BE2C (cell line): ENCODE measurements around the gene MEDAG. TPM values are rescaled to one million over a fixed set of nuclear protein-coding genes. Genes with fewer than 3 reads are reported as not detected.

Source experiments
- DNase-seq: peaks from one replicate; pipeline ENCODE4 v3.0.0-alpha.2; 2020
- H3K27me3 ChIP-seq: fragments of 250-450 bp; sonication (Bioruptor Pico); 2 replicates; pipeline ENCODE4 v1.5.1; 2020; ENCODE audit warnings: mild to moderate bottlenecking
- H3K36me3 ChIP-seq: fragments of 250-450 bp; sonication (Bioruptor Pico); 2 replicates; pipeline ENCODE4 v1.5.1; 2020; ENCODE audit warnings: mild to moderate bottlenecking
- H3K4me1 ChIP-seq: fragments of 250-450 bp; sonication (Bioruptor Pico); 2 replicates; pipeline ENCODE4 v1.5.1; 2020
- H3K4me3 ChIP-seq: 2 replicates; pipeline ENCODE4 v1.5.1; 2011; ENCODE audit warnings: low read depth, low read length
- H3K9me3 ChIP-seq: fragments of 250-450 bp; sonication (Bioruptor Pico); 2 replicates; pipeline ENCODE4 v1.5.1; 2020
- CTCF ChIP-seq: IDR thresholded peaks from 2 replicates; pipeline ENCODE4 v1.5.1; 2012; ENCODE audit warnings: mild to moderate bottlenecking, low read depth, low read length
- polyA plus RNA-seq: library from polyadenylated mRNA; unstranded; fragments of >200 nt; gene quantifications from one replicate; pipeline ENCODE4 v1.2.1, GENCODE V29; 2012; ENCODE audit warnings: low read depth, missing spikeins; ENCODE audit not compliant: insufficient read length, insufficient read depth

The MEDAG gene
- polyA plus RNA-seq: not detected

- H3K4me1 ChIP-seq: peaks cover 8% of the 10 kb centered on the region
- no peaks in the 10 kb centered on the region for H3K36me3 ChIP-seq
- no peak for TF ChIP-seq CTCF
- no peak within 1 kb of the TSS for H3K4me3 ChIP-seq
- no peaks in the 10 kb centered on the region for H3K27me3 ChIP-seq
- no peak for DNase-seq
- no peaks in the 10 kb centered on the region for H3K9me3 ChIP-seq
Measured at GRCh38 chr13:30905932-30906383, at the start of gene MEDAG. TSS of gene MEDAG (plus strand) at chr13:30906271. CDS start at chr13:30906516, 245 bp downstream.

GRCh38 chr13:30857018-30857417 is 49.1 kb upstream of the MEDAG start:
- DNase-seq: no peak
- TF ChIP-seq CTCF: no peak
- Histone ChIP-seq H3K4me3 (no peak overlapping the region), H3K27me3 (no peaks in the 10 kb centered on the region), H3K4me1 (no peaks in the 10 kb centered on the region), H3K9me3 (no peaks in the 10 kb centered on the region), H3K36me3 (no peaks in the 10 kb centered on the region)

GRCh38 chr13:30857636-30858035 is 48.4 kb upstream of the MEDAG start:
- no peak for TF ChIP-seq CTCF
- Histone ChIP-seq H3K9me3 (no peaks in the 10 kb centered on the region), H3K4me1 (peaks cover 3% of the 10 kb centered on the region), H3K27me3 (no peaks in the 10 kb centered on the region), H3K4me3 (no peak overlapping the region), H3K36me3 (no peaks in the 10 kb centered on the region)
- no peak for DNase-seq

GRCh38 chr13:30859326-30859725 is 46.7 kb upstream of the MEDAG start:
- Histone ChIP-seq H3K4me3 (no peak overlapping the region), H3K27me3 (no peaks in the 10 kb centered on the region), H3K4me1 (peaks cover 15% of the 10 kb centered on the region), H3K36me3 (no peaks in the 10 kb centered on the region), H3K9me3 (no peaks in the 10 kb centered on the region)
- no peak for DNase-seq
- no peak for TF ChIP-seq CTCF

- Histone ChIP-seq H3K4me3 (no peak overlapping the region), H3K27me3 (no peaks in the 10 kb centered on the region), H3K36me3 (no peaks in the 10 kb centered on the region), H3K4me1 (peaks cover 31% of the 10 kb centered on the region), H3K9me3 (no peaks in the 10 kb centered on the region)
- DNase-seq: no peak
- TF ChIP-seq CTCF: no peak
Measured at GRCh38 chr13:30861163-30861562, 44.9 kb upstream of the MEDAG start.

- no peak for DNase-seq
- TF ChIP-seq CTCF: no peak
- peaks cover 35% of the 10 kb centered on the region for H3K4me1 ChIP-seq
- no peaks in the 10 kb centered on the region for H3K27me3 ChIP-seq
- H3K9me3 ChIP-seq: no peaks in the 10 kb centered on the region
- H3K36me3 ChIP-seq: no peaks in the 10 kb centered on the region
- H3K4me3 ChIP-seq: no peak overlapping the region
Measured at GRCh38 chr13:30861836-30862467, 44.1 kb upstream of the MEDAG start.
